PC-3 (cell line): ENCODE measurements around the gene ANKFN1. TPM values are rescaled to one million over a fixed set of nuclear protein-coding genes. Genes with fewer than 3 reads are reported as not detected.

ENCODE experiments used
- ATAC-seq: fragments of 200-7000 bp; cut with Tn5 transposase; 2 replicates; pipeline ENCODE4 v1.9.1; 2020; ENCODE audit warnings: mild to moderate bottlenecking, moderate library complexity
- BruUV-seq: library from RNA; stranded (reverse); fragments of 400-500 nt; replicated peaks from 2 replicates; lab custom pipeline; 2021; lab: Mats Ljungman, UMichigan
- CTCF ChIA-PET: fragments of 300-600 bp; sonication (Branson Sonifier 250); formaldehyde crosslinking; loops from one replicate; lab custom pipeline; 2022; ENCODE audit warnings: antibody characterized with exemption; lab: Charles Lee
- POLR2A ChIA-PET: fragments of 300-600 bp; sonication (Branson Sonifier 250); formaldehyde crosslinking; loops from one replicate; lab custom pipeline; 2022; ENCODE audit warnings: antibody characterized with exemption; ENCODE audit not compliant: unreplicated experiment; lab: Charles Lee
- DNase-seq: peaks from one replicate; pipeline ENCODE4 v3.0.0-alpha.2; 2015
- H2AFZ ChIP-seq: fragments of 300-600 bp; sonication (generic); 2 replicates; pipeline ENCODE4 v1.6.0; 2016; ENCODE audit warnings: antibody characterized with exemption, low read length
- H3F3A ChIP-seq: fragments of 300-600 bp; sonication (generic); one replicate; pipeline ENCODE4 v1.6.0; 2017; ENCODE audit warnings: antibody characterized with exemption, low read length, control low read depth, mild to moderate bottlenecking; ENCODE audit not compliant: unreplicated experiment
- H3K27ac ChIP-seq: fragments of 300-600 bp; sonication (generic); 2 replicates; pipeline ENCODE4 v1.5.1; 2016; ENCODE audit warnings: mild to moderate bottlenecking, low read length
- H3K27me3 ChIP-seq: fragments of 300-600 bp; sonication (generic); 2 replicates; pipeline ENCODE4 v1.6.1; 2016; ENCODE audit warnings: low read length, mixed read lengths
- H3K36me3 ChIP-seq: fragments of 300-600 bp; sonication (generic); 2 replicates; pipeline ENCODE4 v1.6.1; 2016; ENCODE audit warnings: low read depth, mixed run types, low read length, mixed read lengths
- H3K4me1 ChIP-seq: fragments of 300-600 bp; sonication (generic); 2 replicates; pipeline ENCODE4 v1.5.1; 2016; ENCODE audit warnings: low read length; ENCODE audit not compliant: insufficient read depth
- H3K4me2 ChIP-seq: fragments of 300-600 bp; sonication (generic); 2 replicates; pipeline ENCODE4 v1.6.0; 2016; ENCODE audit warnings: low read length
- H3K4me3 ChIP-seq: fragments of 300-600 bp; sonication (generic); 2 replicates; pipeline ENCODE4 v1.5.1; 2016; ENCODE audit warnings: mild to moderate bottlenecking, low read length, mixed read lengths
- H3K79me2 ChIP-seq: fragments of 300-600 bp; sonication (generic); 2 replicates; pipeline ENCODE4 v1.6.1; 2017; ENCODE audit warnings: low read length, mixed read lengths
- H3K9ac ChIP-seq: fragments of 300-600 bp; sonication (generic); 2 replicates; pipeline ENCODE4 v1.6.0; 2016; ENCODE audit warnings: mild to moderate bottlenecking, low read length
- H3K9me2 ChIP-seq: fragments of 300-600 bp; sonication (generic); replicated peaks from 2 replicates; pipeline ENCODE4 v1.6.1; 2016; ENCODE audit warnings: mixed run types, low read length, mixed read lengths
- H3K9me3 ChIP-seq: fragments of 300-600 bp; sonication (generic); 2 replicates; pipeline ENCODE4 v1.6.1; 2016; ENCODE audit warnings: low read length, mixed read lengths
- H4K20me1 ChIP-seq: fragments of 300-600 bp; sonication (generic); 2 replicates; pipeline ENCODE4 v1.6.1; 2016; ENCODE audit warnings: low read length, mixed read lengths
- CTCF ChIP-seq: fragments of 300-600 bp; sonication (generic); conservative IDR thresholded peaks from 2 replicates; pipeline ENCODE4 v1.5.1; 2017; ENCODE audit warnings: antibody characterized with exemption, low read depth, mild to moderate bottlenecking, low read length
- EZH2 ChIP-seq: fragments of 300-600 bp; sonication (generic); IDR thresholded peaks from one replicate; pipeline ENCODE4 v1.6.1; 2017; ENCODE audit warnings: antibody characterized with exemption, mild to moderate bottlenecking, low read length; ENCODE audit not compliant: unreplicated experiment
- EZH2phosphoT487 ChIP-seq: fragments of 300-600 bp; sonication (generic); IDR thresholded peaks from 2 replicates; pipeline ENCODE4 v1.6.1; 2018; ENCODE audit warnings: mild to moderate bottlenecking, antibody characterized with exemption, low read length, borderline replicate concordance
- intact Hi-C: fragments of 100-400 bp; cut with micrococcal nuclease; formaldehyde crosslinking; loops from 2 replicates; pipeline ENCODE4 v1.9.0; 2023
- total RNA-seq: library from RNA; depleted of rRNA; stranded (reverse); fragments of >200 nt; gene quantifications from 2 replicates; pipeline ENCODE4 v1.2.3, GENCODE V29; 2014

The ANKFN1 gene
- total RNA-seq, 1 experiment from 2014 or later = not detected

DNA sequence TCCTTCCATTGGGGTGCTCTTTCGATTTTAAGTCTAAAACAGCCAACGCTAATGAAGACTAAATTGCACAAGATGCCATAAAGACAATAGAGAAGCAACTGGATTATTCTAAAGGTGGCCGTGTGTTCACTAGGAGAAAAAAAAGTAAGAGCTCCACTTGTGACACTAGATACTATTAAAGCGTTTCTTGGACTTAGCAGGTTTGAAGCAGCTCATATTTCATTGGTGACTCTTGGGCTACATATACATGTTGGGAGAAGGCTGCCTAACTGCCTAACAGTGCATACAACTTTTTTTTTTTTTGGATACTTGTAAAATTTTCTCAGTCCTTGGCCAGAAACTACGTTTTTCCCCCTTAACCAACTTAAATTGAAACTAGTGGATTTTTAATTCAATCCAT lies 328.4 kb downstream of the ANKFN1 start:
- H3K36me3 ChIP-seq = no peaks in the 10 kb centered on the region
- H3F3A ChIP-seq = no peaks in the 10 kb centered on the region
- H3K27ac ChIP-seq = no peak overlapping the region
- no peak overlapping the region for H2AFZ ChIP-seq
- no peak overlapping the region for H3K9ac ChIP-seq
- H3K4me1 ChIP-seq = no peaks in the 10 kb centered on the region
- no peak for ATAC-seq
- no peaks in the 10 kb centered on the region for H3K79me2 ChIP-seq
- POLR2A ChIA-PET = interaction anchor here (0.5 kb wide), 1 partner anchor 173 kb away, joined by 4 read pairs; no protein-coding TSS in a partner anchor
- no peak overlapping the region for H3K4me3 ChIP-seq
- CTCF ChIA-PET = no interaction called here
- TF ChIP-seq EZH2 (no peak), EZH2phosphoT487 (no peak), CTCF (no peak)
- H3K27me3 ChIP-seq = peaks cover 30% of the 10 kb centered on the region
- DNase-seq = no peak
- no peaks in the 10 kb centered on the region for H4K20me1 ChIP-seq
- no peak overlapping the region for H3K4me2 ChIP-seq
- no TSS peak for BruUV-seq
- intact Hi-C loops = no loop called here
- no peaks in the 10 kb centered on the region for H3K9me2 ChIP-seq
- no peaks in the 10 kb centered on the region for H3K9me3 ChIP-seq

DNA sequence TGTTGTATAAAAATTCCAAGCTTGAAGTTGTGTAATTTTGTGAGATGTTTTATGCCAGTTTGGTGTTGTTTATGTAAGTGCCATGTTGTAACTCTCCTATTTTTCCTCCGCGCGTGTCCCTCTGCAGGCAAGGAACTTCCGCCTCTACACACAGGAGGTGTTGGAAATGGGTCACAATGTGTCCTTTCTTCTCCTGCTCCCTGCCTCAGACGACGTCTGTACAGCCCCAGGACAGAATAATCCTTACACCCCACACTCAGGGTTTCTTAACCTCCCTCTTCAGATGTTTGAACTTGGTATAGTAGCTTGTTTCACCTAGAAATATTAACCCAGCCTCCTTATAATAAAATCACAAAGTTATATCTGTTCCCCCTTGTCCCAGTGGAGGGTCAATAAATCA lies 329.0 kb downstream of the ANKFN1 start:
- Histone ChIP-seq H4K20me1 (no peaks in the 10 kb centered on the region), H3K4me3 (no peak overlapping the region), H3K4me2 (no peak overlapping the region), H3K79me2 (no peaks in the 10 kb centered on the region), H3K36me3 (no peaks in the 10 kb centered on the region), H3K27me3 (peaks cover 26% of the 10 kb centered on the region), H3F3A (no peaks in the 10 kb centered on the region), H2AFZ (no peak overlapping the region), H3K9ac (no peak overlapping the region), H3K9me2 (no peaks in the 10 kb centered on the region), H3K9me3 (no peaks in the 10 kb centered on the region), H3K27ac (no peak overlapping the region), H3K4me1 (no peaks in the 10 kb centered on the region)
- ChIA-PET POLR2A (interaction anchor here (0.5 kb wide), 1 partner anchor 173 kb away, joined by 4 read pairs; no protein-coding TSS in a partner anchor), CTCF (no interaction called here)
- no peak for DNase-seq
- TF ChIP-seq EZH2 = no peak
- no peak for TF ChIP-seq EZH2phosphoT487
- no peak for TF ChIP-seq CTCF
- no peak for ATAC-seq
- intact Hi-C loops = no loop called here
- BruUV-seq = no TSS peak

DNA sequence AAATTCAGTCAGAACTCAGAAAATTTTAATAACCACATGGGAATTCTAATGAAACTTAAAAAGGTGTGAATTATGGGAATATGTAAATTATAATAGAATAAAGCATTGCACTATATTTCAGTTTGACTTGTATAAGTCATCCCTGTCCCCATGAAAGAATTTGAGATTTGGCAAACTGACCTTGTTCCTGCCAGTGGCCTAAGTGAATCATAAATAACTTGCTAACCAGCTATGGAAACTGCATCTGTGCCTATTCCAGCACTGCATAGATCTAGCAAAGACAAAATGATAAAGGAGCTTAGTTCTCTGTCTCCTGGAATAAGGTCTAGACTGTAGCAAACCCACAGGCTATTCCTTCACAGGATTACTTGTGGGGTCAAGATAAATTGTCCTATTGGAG lies 333.5 kb downstream of the ANKFN1 start:
- Histone ChIP-seq H3K4me1 (no peaks in the 10 kb centered on the region), H3K27me3 (peaks cover 39% of the 10 kb centered on the region), H3K27ac (no peak overlapping the region), H3K9me2 (no peaks in the 10 kb centered on the region), H3K9me3 (no peaks in the 10 kb centered on the region), H2AFZ (no peak overlapping the region), H3K36me3 (no peaks in the 10 kb centered on the region), H3K79me2 (no peaks in the 10 kb centered on the region), H4K20me1 (no peaks in the 10 kb centered on the region), H3F3A (no peaks in the 10 kb centered on the region), H3K4me3 (no peak overlapping the region), H3K9ac (no peak overlapping the region), H3K4me2 (no peak overlapping the region)
- BruUV-seq = no TSS peak
- ATAC-seq = no peak
- ChIA-PET POLR2A (no interaction called here), CTCF (no interaction called here)
- TF ChIP-seq CTCF (no peak), EZH2phosphoT487 (no peak), EZH2 (no peak)
- intact Hi-C loops = no loop called here
- DNase-seq = no peak
